Gastroesophageal sphincter (tissue), 4 donors: ENCODE measurements around the gene OTOGL. TPM values are rescaled to one million over a fixed set of nuclear protein-coding genes. Genes with fewer than 3 reads are reported as not detected.

Experiments used
- ATAC-seq: fragments of 150-250 bp; one replicate; pipeline ENCODE4 v1.9.1; 2016; ENCODE audit warnings: mild to moderate bottlenecking, moderate library complexity
- H3K27ac ChIP-seq, 4 donors: fragments of 200-600 bp; sonication (generic) in 3 of 4; 1 replicate in 3 of 4; 2 replicates in 1 of 4; pipeline ENCODE4 v1.5.1; 2016 to 2019
- H3K27me3 ChIP-seq: fragments of 200-600 bp; sonication (generic); one replicate; pipeline ENCODE4 v1.5.1; 2019
- H3K36me3 ChIP-seq, 2 donors: fragments of 200-600 bp; sonication (generic); one replicate each; pipeline ENCODE4 v1.5.1; 2019; ENCODE audit warnings: control low read depth in 1 of 2
- H3K4me1 ChIP-seq, 3 donors: fragments of 200-600 bp; sonication (generic); 1 replicate in 2 of 3; 2 replicates in 1 of 3; pipeline ENCODE4 v1.5.1; 2016 to 2019; ENCODE audit warnings: control low read depth in 2 of 3
- H3K4me3 ChIP-seq, 2 donors: fragments of 200-600 bp; sonication (generic); one replicate each; pipeline ENCODE4 v1.5.1; 2019; ENCODE audit warnings: mild to moderate bottlenecking in 1 of 2, moderate library complexity in 1 of 2
- H3K9me3 ChIP-seq, 3 donors: fragments of 200-600 bp; sonication (generic); one replicate each; pipeline ENCODE4 v1.5.1; 2017 to 2019; ENCODE audit warnings: control low read depth in 2 of 3
- EP300 ChIP-seq: sonication (generic); formaldehyde crosslinking; IDR thresholded peaks from one replicate; pipeline ENCODE4 v1.6.1; 2017; ENCODE audit warnings: antibody characterized with exemption, mild to moderate bottlenecking
- POLR2A ChIP-seq, 2 donors: fragments of 450-650 bp; IDR thresholded peaks; one replicate each; pipeline ENCODE4 v1.6.1; 2017; ENCODE audit warnings: antibody characterized with exemption in 2 of 2, mild to moderate bottlenecking in 2 of 2, moderate library complexity in 1 of 2
- POLR2AphosphoS5 ChIP-seq: sonication (generic); formaldehyde crosslinking; IDR thresholded peaks from one replicate; pipeline ENCODE4 v1.6.1; 2017; ENCODE audit warnings: antibody characterized with exemption
- WGBS, 2 donors: methylation state at CpG; one replicate each; pipeline ENCODE4 v1.1.5; 2018; ENCODE audit warnings: low coverage in 1 of 2; 5-methylcytosine and 5-hydroxymethylcytosine counted together
- total RNA-seq, 4 donors: library from RNA; depleted of rRNA; stranded (reverse); fragments of >200 nt; gene quantifications; one replicate each; pipeline ENCODE4 v1.1.0, GENCODE V29; 2016
- TF ChIP-seq, protein P1 (sequence below), 4 experiments: fragments of 200-600 bp in 2 of 4; fragments of 450-650 bp in 2 of 4; sonication (generic) in 1 of 4; IDR thresholded peaks; one replicate each; pipeline ENCODE4 v1.5.1; 2017 to 2019; ENCODE audit warnings: antibody characterized with exemption in 4 of 4, mild to moderate bottlenecking in 2 of 4, moderate library complexity in 2 of 4

Gene OTOGL
- total RNA-seq, 4 donors from 2014 or later = 0.47 to 1.7 (median 1.4) TPM

DNA sequence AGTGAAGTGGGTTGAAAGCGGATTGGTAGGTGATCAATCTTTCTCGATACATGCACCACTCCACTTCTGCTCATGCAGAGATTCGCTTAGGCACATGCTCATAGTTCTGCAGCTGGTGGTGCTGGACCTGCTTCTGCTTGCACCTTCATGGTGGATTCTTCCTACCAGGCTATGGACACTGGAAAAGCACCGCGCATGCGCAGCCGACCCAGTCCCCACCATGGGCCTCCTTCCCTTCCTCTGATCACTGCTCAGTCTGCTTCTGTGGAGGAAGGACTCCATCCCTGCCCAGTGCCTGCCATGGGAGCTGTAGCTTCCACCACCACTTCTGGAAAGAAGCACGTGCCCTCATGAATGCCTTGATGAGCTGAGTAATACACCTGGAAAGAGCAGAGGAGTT is 282.9 kb downstream of the OTOGL start:
- Histone ChIP-seq H3K4me3 (no peak overlapping the region), H3K36me3 (no peaks in the 10 kb centered on the region), H3K9me3 (no peaks in the 10 kb centered on the region), H3K4me1 (no peaks in the 10 kb centered on the region), H3K27ac (no peak overlapping the region), H3K27me3 (no peaks in the 10 kb centered on the region)
- TF ChIP-seq, protein P1, sequence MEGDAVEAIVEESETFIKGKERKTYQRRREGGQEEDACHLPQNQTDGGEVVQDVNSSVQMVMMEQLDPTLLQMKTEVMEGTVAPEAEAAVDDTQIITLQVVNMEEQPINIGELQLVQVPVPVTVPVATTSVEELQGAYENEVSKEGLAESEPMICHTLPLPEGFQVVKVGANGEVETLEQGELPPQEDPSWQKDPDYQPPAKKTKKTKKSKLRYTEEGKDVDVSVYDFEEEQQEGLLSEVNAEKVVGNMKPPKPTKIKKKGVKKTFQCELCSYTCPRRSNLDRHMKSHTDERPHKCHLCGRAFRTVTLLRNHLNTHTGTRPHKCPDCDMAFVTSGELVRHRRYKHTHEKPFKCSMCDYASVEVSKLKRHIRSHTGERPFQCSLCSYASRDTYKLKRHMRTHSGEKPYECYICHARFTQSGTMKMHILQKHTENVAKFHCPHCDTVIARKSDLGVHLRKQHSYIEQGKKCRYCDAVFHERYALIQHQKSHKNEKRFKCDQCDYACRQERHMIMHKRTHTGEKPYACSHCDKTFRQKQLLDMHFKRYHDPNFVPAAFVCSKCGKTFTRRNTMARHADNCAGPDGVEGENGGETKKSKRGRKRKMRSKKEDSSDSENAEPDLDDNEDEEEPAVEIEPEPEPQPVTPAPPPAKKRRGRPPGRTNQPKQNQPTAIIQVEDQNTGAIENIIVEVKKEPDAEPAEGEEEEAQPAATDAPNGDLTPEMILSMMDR (IDR thresholded peaks at IDR 0.05) = no peak
- no peak for TF ChIP-seq POLR2A (IDR thresholded peaks at IDR 0.05)
- 93 to 94% methylated on average over 3 to 7 of the region's 8 CpGs for WGBS, 2 donors
- ATAC-seq = no peak

DNA sequence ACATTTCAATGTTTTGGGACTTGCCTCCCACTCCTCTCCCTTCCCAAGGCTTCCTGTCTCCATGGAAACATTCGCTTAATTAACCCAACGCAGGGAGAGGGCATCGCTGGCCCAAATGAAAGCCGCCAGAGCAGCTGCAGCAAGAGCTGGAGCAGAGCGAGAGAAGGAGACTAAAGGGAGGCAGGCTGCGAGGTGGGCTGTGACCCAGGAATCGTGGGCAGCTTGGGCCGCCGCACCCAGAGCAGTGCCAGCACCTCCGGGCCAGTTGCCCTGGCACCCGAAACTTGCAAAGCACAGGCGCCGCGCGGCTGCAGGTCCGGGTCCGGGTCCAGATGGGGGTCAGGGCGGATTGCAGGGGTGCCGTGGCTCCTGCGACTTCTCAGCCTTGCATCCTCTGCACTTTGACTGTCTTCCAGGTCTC is 301.2 kb downstream of the OTOGL start:
- WGBS, 2 donors = 12 to 20% methylated on average over 1 to 10 of the region's 20 CpGs
- Histone ChIP-seq H3K27ac (no peak overlapping the region), H3K9me3 (no peaks in the 10 kb centered on the region), H3K27me3 (peaks cover 15% of the 10 kb centered on the region), H3K4me1 (peaks cover 0 to 10% (median 0%) of the 10 kb centered on the region in 3 donors), H3K4me3 (peak overlapping the region; percentile 17 to 44), H3K36me3 (no peaks in the 10 kb centered on the region)
- TF ChIP-seq EP300 (no peak), POLR2A (IDR thresholded peaks at IDR 0.05) (no peak), POLR2AphosphoS5 (no peak)
- TF ChIP-seq, protein P1 (IDR thresholded peaks at IDR 0.05) = no peak
- ATAC-seq = no peak

DNA sequence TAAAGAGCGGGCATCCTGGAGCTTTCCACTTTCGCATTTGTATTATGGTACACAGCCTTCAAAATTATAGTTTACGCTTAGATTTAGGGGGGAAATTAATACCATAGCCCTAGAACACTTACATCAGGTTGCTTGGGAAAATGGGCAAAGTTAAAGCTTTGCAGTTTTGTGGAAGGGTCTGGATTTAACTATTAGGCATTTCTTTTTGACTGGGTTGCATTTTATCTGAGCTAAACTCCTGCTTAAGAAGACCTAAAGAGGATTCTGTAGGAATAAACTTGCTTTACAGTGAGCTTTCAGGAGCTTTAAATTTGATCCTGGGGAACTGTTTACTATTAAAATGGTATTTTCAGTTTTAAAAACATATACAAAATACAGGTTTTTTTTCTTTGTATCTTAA is 301.9 kb downstream of the OTOGL start:
- ATAC-seq = no peak
- Histone ChIP-seq H3K27me3 (peaks cover 15% of the 10 kb centered on the region), H3K27ac (no peak overlapping the region), H3K4me1 (peaks cover 0 to 10% (median 0%) of the 10 kb centered on the region in 3 donors), H3K36me3 (no peaks in the 10 kb centered on the region), H3K9me3 (no peaks in the 10 kb centered on the region), H3K4me3 (no peak overlapping the region)
- WGBS, 2 donors = 87 to 93% methylated on average over 3 of the region's 3 CpGs
- TF ChIP-seq EP300 (no peak), POLR2A (IDR thresholded peaks at IDR 0.05) (no peak)

DNA sequence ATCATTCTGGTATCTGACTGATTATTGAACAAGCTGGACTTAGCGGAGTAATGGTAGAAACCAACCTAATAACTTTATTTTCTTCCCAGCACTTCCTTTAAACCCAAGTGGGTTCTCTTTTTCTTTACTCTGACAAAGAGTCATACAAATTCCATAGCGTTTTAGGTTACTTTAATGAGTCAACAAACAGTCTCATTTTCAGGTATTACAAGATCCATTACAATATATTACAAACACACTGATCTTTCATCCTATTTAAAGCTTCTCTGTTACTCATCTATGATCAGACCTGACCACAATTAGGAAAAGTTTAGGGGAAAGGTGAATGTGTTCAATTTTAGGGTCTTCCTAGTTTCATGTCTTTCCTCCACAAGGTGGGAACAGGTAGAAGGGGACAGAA is 305.3 kb downstream of the OTOGL start:
- no peaks in the 10 kb centered on the region for H3K9me3 ChIP-seq
- 50 to 68% methylated on average over 2 of the region's 2 CpGs for WGBS, 2 donors
- peaks cover 0 to 10% (median 0%) of the 10 kb centered on the region in 3 donors for H3K4me1 ChIP-seq
- no peak for ATAC-seq
- H3K27ac ChIP-seq = no peak overlapping the region
- H3K36me3 ChIP-seq = no peaks in the 10 kb centered on the region
- peaks cover 15% of the 10 kb centered on the region for H3K27me3 ChIP-seq
- TF ChIP-seq POLR2AphosphoS5 (no peak), EP300 (no peak), POLR2A (IDR thresholded peaks at IDR 0.05) (no peak)
- TF ChIP-seq, protein P1 (IDR thresholded peaks at IDR 0.05) = no peak
- no peak overlapping the region for H3K4me3 ChIP-seq

DNA sequence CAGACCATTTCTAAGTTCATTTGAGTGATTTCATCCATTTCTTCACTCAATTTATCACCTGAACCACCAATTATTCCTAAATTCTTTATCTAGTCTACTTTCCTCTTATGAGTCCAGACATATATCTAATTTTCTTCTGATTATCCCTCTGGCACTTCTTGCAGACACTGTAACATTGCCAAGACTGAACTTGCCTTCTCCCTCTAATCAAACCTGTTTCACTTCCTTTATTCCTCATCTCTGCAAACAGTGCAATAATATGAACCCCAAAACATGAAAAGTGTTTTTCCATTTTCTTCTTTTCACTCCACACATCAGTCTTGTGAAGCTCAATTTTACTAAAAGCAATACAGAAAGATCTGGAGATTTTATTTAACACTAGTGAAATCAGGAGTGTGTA is 306.9 kb downstream of the OTOGL start:
- Histone ChIP-seq H3K27me3 (peaks cover 5% of the 10 kb centered on the region), H3K4me1 (no peaks in the 10 kb centered on the region), H3K36me3 (no peaks in the 10 kb centered on the region), H3K4me3 (no peak overlapping the region), H3K27ac (no peak overlapping the region), H3K9me3 (no peaks in the 10 kb centered on the region)
- TF ChIP-seq, protein P1 (IDR thresholded peaks at IDR 0.05) = no peak
- TF ChIP-seq POLR2A (IDR thresholded peaks at IDR 0.05) (no peak), POLR2AphosphoS5 (no peak), EP300 (no peak)
- ATAC-seq = no peak

DNA sequence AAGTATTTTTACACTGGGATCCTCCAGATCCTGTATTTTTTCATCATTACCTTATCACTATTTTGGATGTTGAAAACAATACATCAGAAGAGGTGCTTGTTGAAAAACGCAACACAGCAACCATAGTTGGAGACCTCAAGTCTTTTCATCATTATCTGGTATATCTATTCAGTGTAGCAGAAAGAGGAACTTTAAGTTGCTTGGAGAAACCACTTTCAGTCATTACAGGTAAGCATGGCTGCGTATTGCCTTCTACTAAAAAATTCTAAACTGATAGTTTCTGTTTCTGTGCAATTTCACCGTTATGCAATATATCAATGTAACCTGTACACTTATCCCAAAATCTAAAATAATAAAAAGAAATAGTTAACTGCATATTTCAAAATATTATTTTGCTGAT is 312.4 kb downstream of the OTOGL start:
- ATAC-seq = no peak
- no peaks in the 10 kb centered on the region for H3K9me3 ChIP-seq

More for the DNA sequence above, 312.4 kb downstream of the OTOGL start:
- H3K27ac ChIP-seq = no peak overlapping the region
- TF ChIP-seq, protein P1 (IDR thresholded peaks at IDR 0.05) = no peak
- TF ChIP-seq EP300 = no peak
- no peak for TF ChIP-seq POLR2A (IDR thresholded peaks at IDR 0.05)
- TF ChIP-seq POLR2AphosphoS5 = no peak
- no peaks in the 10 kb centered on the region for H3K36me3 ChIP-seq
- no peak overlapping the region for H3K4me3 ChIP-seq
- H3K27me3 ChIP-seq = no peaks in the 10 kb centered on the region
- 58 to 74% methylated on average over 3 of the region's 3 CpGs for WGBS, 2 donors
- no peaks in the 10 kb centered on the region for H3K4me1 ChIP-seq
